NCI-H345 treated with DMSO at 0.1 percent for 48 hours (cell line): ENCODE results near the gene RAB5IF.
A peak's percentile ranks its signal among the peaks of the same experiment; 100 is the strongest.
"Not testable (repeated sequence)": the region's sequence is repeated elsewhere in the genome, so short reads cannot be mapped to it uniquely, and the experiment has no call there.

Experiments used
- DNase-seq: peaks from one replicate; lab custom pipeline; 2025; ENCODE audit not compliant: unreplicated experiment; lab: John Stamatoyannopoulos, UW

Gene RAB5IF, protein sequence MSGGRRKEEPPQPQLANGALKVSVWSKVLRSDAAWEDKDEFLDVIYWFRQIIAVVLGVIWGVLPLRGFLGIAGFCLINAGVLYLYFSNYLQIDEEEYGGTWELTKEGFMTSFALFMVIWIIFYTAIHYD

GRCh38 chr20:36605399-36606157 is at the start of gene RAB5IF:
TSS of gene RAB5IF (plus strand) at chr20:36605779. CDS start at chr20:36605952, 173 bp downstream.
- peak; percentile 97 for DNase-seq

DNA sequence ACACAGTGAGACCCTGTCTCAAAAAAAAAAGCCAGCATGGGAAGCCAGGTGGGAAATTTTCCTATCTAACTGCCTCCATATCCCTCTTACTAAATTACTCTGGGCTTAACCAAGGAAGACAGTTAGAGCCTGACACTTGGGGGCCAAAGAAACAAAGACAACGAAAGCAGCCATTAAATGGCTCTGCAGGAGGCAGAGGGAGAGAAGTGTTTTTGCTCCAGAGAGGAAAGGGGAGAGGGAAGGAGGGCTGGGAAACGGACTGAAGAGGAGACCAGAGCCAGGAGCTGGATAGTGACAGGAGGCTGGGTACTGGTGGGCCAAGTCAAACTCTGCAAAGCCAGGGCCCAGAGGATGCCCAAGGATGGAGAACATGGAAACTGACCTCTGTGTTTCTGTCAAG is 42.9 kb upstream of the RAB5IF start:
- no peak for DNase-seq

GRCh38 chr20:36563374-36563773 is 42.2 kb upstream of the RAB5IF start:
- no peak for DNase-seq

GRCh38 chr20:36564078-36564725 is 41.4 kb upstream of the RAB5IF start:
- DNase-seq, result not testable (repeated sequence)

DNA sequence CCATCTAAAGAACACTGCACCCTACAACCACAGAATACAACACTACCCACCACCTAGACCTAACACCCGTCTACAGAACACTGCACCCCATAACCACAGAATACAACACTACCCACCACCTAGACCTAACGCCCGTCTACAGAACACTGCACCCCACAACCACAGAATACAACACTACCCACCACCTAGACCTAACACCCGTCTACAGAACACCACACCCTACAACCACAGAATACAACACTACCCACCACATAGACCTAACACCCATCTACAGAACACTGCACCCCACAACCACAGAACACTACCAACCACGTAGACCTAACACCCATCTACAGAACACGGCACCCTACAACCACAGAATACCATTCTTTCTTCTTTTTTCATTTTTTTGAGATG is 40.9 kb upstream of the RAB5IF start:
- DNase-seq, result not testable (repeated sequence)

DNA sequence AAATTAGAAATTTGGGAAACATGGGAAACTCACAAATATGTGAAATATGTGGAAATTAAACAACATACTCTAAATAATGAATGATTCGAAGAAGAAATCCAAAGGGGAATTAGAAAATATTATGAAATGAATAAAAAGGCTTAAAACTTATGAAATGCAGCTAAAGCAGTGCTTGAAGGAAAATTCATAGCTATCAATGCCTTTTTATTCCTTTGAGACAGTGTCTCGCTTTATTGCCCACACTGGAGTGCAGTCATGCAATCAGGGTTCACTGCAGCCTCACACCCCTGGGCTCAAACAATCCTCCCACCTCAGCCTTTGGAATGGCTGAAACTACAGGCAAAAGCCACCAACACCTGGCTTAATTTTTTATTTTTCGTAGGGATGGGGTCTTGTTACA is 40.1 kb upstream of the RAB5IF start:
- DNase-seq, result no peak

- no peak for DNase-seq
Observed at GRCh38 chr20:36569847-36570429, 35.6 kb upstream of the RAB5IF start.

DNA sequence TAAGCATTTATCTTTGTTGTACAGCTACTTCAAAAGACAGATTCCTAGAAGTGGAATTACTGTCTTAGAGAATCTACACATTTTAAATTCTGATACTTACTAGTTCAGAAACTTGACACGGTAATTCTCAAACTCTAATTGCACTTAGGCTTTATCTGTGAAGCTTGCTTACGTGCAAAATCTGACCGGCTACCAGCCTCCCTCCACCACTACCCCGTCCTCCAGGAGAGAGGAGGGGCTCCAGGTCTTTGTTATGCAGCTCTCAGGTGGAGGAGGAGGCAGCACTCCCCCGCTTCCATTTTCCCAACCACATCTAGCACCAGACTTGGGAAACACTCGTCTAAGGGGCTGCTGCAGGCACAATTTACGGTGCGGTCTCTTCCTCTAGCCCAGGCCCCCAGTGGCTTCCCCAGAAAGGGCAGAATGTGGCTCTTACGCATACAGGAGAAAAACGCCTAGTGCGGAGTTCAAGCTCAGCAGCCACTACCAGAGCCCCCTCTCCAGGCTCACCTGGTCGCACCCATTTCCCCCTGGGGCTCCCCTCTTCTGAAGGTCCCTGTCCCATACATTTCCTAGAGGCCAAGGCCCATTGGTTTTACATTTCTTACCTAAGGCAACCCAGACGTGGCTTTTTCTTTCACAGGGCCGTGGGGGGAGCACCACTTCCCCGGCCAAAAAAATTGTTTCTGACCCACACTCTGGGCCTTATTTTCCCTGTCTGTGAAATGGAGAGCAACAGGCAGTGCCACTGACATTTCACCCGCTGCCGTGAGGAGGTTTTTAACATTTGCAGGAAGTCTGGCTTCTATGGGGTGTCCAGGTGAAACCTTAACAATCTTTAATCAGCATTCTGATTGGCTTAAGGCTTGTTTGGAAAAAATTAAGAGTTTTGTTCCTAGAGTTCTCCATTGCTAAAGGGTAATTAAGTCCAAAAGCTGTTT is 33.7 kb upstream of the RAB5IF start:
- DNase-seq, result no peak

DNA sequence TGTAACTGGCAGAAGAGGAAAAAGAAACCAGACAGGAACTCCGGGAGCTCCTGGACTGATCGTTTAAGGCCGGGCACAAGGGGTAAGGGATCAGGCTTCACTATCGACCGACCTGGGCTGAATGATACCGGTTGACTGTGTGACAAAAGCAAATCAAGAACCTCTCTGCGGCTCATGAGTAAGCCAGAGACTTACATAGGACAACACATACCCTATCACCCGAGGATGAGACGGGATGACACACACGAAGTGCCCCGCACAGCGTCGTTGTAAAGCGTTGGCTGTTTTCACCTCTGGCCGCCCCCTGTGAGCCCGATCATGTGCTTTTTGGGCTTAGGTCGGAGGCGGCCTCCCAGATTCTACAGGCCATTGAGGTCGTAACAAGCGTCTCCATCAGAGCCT is 32.9 kb upstream of the RAB5IF start:
- no peak for DNase-seq

DNA sequence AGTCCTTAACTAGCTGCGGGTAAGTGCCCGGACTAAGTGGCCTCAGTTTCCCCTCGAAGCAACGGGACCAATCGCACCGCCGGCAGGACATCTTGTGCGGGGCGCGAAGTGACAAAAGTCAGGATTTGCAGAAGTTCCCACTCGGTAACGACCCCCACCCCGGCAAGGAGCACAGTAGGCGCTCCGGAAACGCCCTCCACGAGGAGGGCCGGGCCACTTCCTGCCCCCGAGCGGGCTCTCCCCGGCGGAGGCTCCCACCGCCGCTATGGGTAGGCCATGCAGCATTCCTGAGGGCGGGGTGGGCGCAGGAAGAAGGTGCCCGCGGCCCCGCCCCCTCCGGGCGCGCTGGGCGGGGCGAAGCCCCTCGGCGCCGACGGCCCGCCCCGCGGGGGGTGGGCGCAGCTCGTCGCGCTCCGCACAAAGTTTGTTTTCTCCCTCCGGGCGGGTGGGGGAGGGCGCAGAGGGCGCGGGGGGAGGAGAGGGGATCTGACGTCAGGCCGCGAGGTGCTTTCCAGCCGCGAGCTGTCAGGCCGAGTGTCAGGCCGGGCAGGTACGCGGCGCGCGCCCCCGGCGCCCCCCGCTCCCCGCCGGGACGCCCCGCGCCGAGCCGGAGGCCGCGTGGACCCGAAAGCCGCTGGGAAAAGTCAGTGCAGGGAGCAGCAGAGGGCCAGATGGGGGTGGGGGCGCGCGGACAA is 32.3 kb upstream of the RAB5IF start, which contains the start of gene TGIF2:
Gene TGIF2 (plus strand): TSS at position 495 of the 695 bp plus-strand sequence. CDS start 5,178 bp downstream, outside the sequence.
- DNase-seq, result no peak

DNA sequence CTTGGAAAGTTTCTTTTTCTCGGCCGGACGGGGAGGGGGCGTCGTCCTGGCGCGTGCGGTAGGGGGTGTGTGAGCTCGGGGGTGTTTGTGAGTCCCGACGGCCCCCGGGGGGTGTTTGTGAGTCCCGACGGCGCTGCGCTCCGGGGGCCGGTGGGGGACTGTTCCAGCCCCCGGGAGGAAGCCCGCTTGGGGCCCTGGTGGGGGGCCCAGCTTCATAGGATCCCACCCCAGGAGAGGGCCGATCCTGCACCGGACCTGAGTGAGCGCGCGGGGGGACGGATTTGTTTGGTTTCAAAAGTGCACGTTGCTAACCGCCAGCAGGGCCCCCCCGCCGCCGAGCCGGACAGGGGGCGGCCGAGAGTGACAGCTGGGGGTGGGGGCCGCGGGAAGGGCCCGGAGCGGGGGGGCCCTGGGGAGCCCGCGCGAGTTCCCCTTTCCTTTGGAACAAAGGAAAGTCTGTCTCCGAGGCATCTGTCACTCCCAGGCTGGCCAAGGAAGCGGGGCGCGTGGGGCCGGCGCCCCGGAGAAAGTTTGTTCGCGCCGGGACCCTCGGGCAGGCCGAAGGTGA is 31.7 kb upstream of the RAB5IF start:
- no peak for DNase-seq

- no peak for DNase-seq
Observed at GRCh38 chr20:36574366-36575135, 31.0 kb upstream of the RAB5IF start.

DNA sequence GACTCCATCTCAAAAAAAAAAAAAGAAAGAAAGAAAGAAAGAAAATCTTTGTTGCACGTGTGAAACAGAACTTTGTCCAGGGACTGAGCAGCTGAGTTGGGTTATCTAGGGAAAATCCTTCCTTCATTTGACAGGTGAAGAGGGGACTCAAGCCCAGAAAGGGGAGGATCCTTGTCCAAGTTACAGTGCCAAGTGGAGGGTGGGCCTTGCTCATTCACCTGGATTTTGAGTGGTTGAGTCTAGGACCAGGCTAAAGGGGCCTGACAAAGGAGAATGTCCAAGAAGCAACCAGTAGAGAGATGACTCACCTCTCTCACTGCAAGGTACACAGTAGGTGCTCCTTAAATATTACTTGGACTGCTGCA is 29.5 kb upstream of the RAB5IF start:
- DNase-seq, result no peak

DNA sequence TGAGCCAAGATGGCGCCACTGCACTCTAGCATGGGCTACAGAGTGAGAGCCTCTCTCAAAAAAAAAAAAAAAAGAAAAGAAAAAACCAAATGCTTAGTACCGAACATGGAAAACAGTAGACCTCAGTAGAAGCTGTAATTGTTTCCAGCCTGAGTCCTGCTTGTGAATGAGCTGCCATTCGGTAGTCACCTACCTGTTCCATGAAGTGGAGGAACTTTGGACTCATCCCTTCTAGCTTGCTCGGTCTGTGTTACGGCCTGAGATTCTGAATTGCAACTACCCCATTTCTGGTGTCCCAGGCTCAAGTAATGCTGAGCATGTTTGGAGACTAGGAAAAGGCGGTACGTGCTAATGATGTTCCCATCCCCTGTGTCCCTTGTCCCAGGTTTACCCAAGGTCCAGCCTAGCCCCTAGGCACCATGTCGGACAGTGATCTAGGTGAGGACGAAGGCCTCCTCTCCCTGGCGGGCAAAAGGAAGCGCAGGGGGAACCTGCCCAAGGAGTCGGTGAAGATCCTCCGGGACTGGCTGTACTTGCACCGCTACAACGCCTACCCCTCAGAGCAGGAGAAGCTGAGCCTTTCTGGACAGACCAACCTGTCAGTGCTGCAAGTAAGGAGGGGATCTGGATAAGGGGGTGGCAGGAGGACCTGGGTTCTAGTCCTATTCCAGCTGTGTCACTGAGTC is 27.1 kb upstream of the RAB5IF start:
- DNase-seq, result no peak

GRCh38 chr20:36579996-36580545 is 25.5 kb upstream of the RAB5IF start:
- DNase-seq, result no peak

DNA sequence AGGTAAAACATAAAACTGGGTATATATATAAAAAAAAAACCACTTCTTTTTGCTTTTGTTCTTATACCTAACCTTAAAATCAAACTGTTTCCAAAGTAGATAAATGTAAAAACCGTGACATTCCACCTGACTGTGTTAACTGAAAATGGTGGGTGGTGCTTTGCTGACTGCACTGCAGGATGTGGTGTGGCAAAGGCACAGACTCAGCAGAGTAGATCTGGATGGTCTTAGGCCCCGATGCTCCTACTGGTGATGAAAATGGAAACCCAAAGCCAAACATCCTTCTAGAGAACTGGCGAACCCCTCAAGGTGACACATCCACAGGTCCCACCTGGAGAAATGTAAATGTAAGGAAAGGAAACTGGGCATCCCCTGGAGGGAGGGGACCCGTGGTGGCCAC is 23.3 kb upstream of the RAB5IF start:
- no peak for DNase-seq

- no peak for DNase-seq
Observed at GRCh38 chr20:36582821-36583220, 22.8 kb upstream of the RAB5IF start.

GRCh38 chr20:36584018-36584481 is 21.5 kb upstream of the RAB5IF start:
- DNase-seq, result no peak
